ENCODE measurements around the gene ABCG1.

Gene ABCG1

GRCh38 chr21:42286416-42286815 is 67.5 kb downstream of the ABCG1 start:
- Histone ChIP-seq H3K9ac (ENCODE audit: low read length) (no peak overlapping the region), H3K9me3 (ENCODE audit: low read length) (0 out of 2 replicates have a peak, but pooled peaks cover 6% of the 10 kb centered on the region), H3K27ac (ENCODE audit: low read depth, low read length, poor library complexity, severe bottlenecking) (no peak overlapping the region), H3K79me2 (ENCODE audit: insufficient read depth, low read length) (no peaks in the 10 kb centered on the region), H3K9me2 (ENCODE audit: low read depth, low read length) (no peaks in the 10 kb centered on the region), H3F3A (ENCODE audit: insufficient read depth, low read length) (no peaks in the 10 kb centered on the region), H4K20me1 (ENCODE audit: insufficient read depth, low read length) (no peaks in the 10 kb centered on the region), H3K4me1 (ENCODE audit: insufficient read depth, low read length, severe bottlenecking) (peaks cover 12% of the 10 kb centered on the region), H3K36me3 (ENCODE audit: insufficient read depth, low read length) (no peaks in the 10 kb centered on the region; the same call in 1 of the 2 replicates), H3K27me3 (ENCODE audit: insufficient read depth, low read length) (peaks cover 13% of the 10 kb centered on the region; the same call in 1 of the 2 replicates), H3K4me3 (ENCODE audit: low read depth, low read length, poor library complexity, severe bottlenecking) (no peak overlapping the region), H2AFZ (ENCODE audit: low read length) (no peak overlapping the region), H3K4me2 (ENCODE audit: low read length) (no peak overlapping the region)
- no peak for TF ChIP-seq CTCF (IDR thresholded peaks at IDR 0.05; ENCODE audit: low read length)
- no peak for TF ChIP-seq EZH2 (IDR thresholded peaks at IDR 0.05; ENCODE audit: borderline replicate concordance, low read length)

GRCh38 chr21:42287193-42288083 is 68.5 kb downstream of the ABCG1 start:
- no peaks in the 10 kb centered on the region for H3K9me2 ChIP-seq (ENCODE audit: low read depth, low read length)
- H3K27me3 ChIP-seq (ENCODE audit: insufficient read depth, low read length), result peaks cover 13% of the 10 kb centered on the region; the same call in 1 of the 2 replicates
- H3F3A ChIP-seq (ENCODE audit: insufficient read depth, low read length), result no peaks in the 10 kb centered on the region
- no peaks in the 10 kb centered on the region; the same call in 1 of the 2 replicates for H3K36me3 ChIP-seq (ENCODE audit: insufficient read depth, low read length)
- H3K9ac ChIP-seq (ENCODE audit: low read length), result no peak overlapping the region
- no peaks in the 10 kb centered on the region for H4K20me1 ChIP-seq (ENCODE audit: insufficient read depth, low read length)
- H3K9me3 ChIP-seq (ENCODE audit: low read length), result 0 out of 2 replicates have a peak, but pooled peaks cover 6% of the 10 kb centered on the region
- no peak overlapping the region for H3K27ac ChIP-seq (ENCODE audit: low read depth, low read length, poor library complexity, severe bottlenecking)
- no peak overlapping the region for H2AFZ ChIP-seq (ENCODE audit: low read length)
- H3K4me1 ChIP-seq (ENCODE audit: insufficient read depth, low read length, severe bottlenecking), result peaks cover 12% of the 10 kb centered on the region
- no peak overlapping the region for H3K4me3 ChIP-seq (ENCODE audit: low read depth, low read length, poor library complexity, severe bottlenecking)
- no peak for TF ChIP-seq EZH2 (IDR thresholded peaks at IDR 0.05; ENCODE audit: borderline replicate concordance, low read length)
- no peaks in the 10 kb centered on the region for H3K79me2 ChIP-seq (ENCODE audit: insufficient read depth, low read length)
- H3K4me2 ChIP-seq (ENCODE audit: low read length), result no peak overlapping the region

- no peaks in the 10 kb centered on the region; the same call in 1 of the 2 replicates for H3K36me3 ChIP-seq (ENCODE audit: insufficient read depth, low read length)
Measured at GRCh38 chr21:42288962-42289361, 70.0 kb downstream of the ABCG1 start.

More at GRCh38 chr21:42288962-42289361, 70.0 kb downstream of the ABCG1 start:
- H3K9ac ChIP-seq (ENCODE audit: low read length), result no peak overlapping the region
- H3K79me2 ChIP-seq (ENCODE audit: insufficient read depth, low read length), result no peaks in the 10 kb centered on the region
- H3K27me3 ChIP-seq (ENCODE audit: insufficient read depth, low read length), result peaks cover 13% of the 10 kb centered on the region; the same call in 1 of the 2 replicates
- H3K4me1 ChIP-seq (ENCODE audit: insufficient read depth, low read length, severe bottlenecking), result peaks cover 12% of the 10 kb centered on the region
- no peaks in the 10 kb centered on the region for H4K20me1 ChIP-seq (ENCODE audit: insufficient read depth, low read length)
- H3K4me2 ChIP-seq (ENCODE audit: low read length), result no peak overlapping the region
- no peaks in the 10 kb centered on the region for H3F3A ChIP-seq (ENCODE audit: insufficient read depth, low read length)
- H3K27ac ChIP-seq (ENCODE audit: low read depth, low read length, poor library complexity, severe bottlenecking), result no peak overlapping the region
- H3K9me3 ChIP-seq (ENCODE audit: low read length), result 0 out of 2 replicates have a peak, but pooled peaks cover 6% of the 10 kb centered on the region
- H3K4me3 ChIP-seq (ENCODE audit: low read depth, low read length, poor library complexity, severe bottlenecking), result no peak overlapping the region
- no peak overlapping the region for H2AFZ ChIP-seq (ENCODE audit: low read length)
- no peaks in the 10 kb centered on the region for H3K9me2 ChIP-seq (ENCODE audit: low read depth, low read length)
- TF ChIP-seq EZH2 (IDR thresholded peaks at IDR 0.05; ENCODE audit: borderline replicate concordance, low read length) (no peak), CTCF (IDR thresholded peaks at IDR 0.05; ENCODE audit: low read length) (no peak)

All from OCI-LY1 (cell line).